Mesenchymal stem cell (in vitro differentiated cells and primary cell): ENCODE measurements around the gene NCOA7.
A peak's percentile ranks its signal among the peaks of the same experiment; 100 is the strongest.

Source experiments
- DNase-seq: peaks from one replicate; pipeline ENCODE4 v3.0.0-alpha.2; 2013
- H2AFZ ChIP-seq: one replicate; pipeline ENCODE4 v1.6.1; 2013; ENCODE audit warnings: low read depth, mild to moderate bottlenecking, control low read depth, inconsistent platforms, low read length, moderate library complexity
- H2AK5ac ChIP-seq: 2 replicates; pipeline ENCODE4 v1.6.1; 2013; ENCODE audit warnings: low read length, moderate library complexity, mild to moderate bottlenecking, inconsistent platforms; ENCODE audit not compliant: severe bottlenecking
- H2BK120ac ChIP-seq: one replicate; pipeline ENCODE4 v1.6.1; 2013; ENCODE audit warnings: low read depth, mild to moderate bottlenecking, inconsistent platforms, low read length, moderate library complexity
- H2BK12ac ChIP-seq, 2 experiments: one replicate each; pipeline ENCODE4 v1.6.1; 2013; ENCODE audit warnings: inconsistent platforms in 2 of 2, low read length in 2 of 2, mild to moderate bottlenecking in 2 of 2, moderate library complexity in 2 of 2, control low read depth in 1 of 2
- H2BK15ac ChIP-seq: one replicate; pipeline ENCODE4 v1.6.1; 2013; ENCODE audit warnings: mild to moderate bottlenecking, low read depth, inconsistent platforms; ENCODE audit not compliant: poor library complexity, severe bottlenecking
- H2BK5ac ChIP-seq: 2 replicates; pipeline ENCODE4 v1.6.1; 2013; ENCODE audit warnings: low read depth, mild to moderate bottlenecking, low read length, control low read depth, inconsistent platforms; ENCODE audit not compliant: poor library complexity, severe bottlenecking
- H3K14ac ChIP-seq, 2 experiments: one replicate each; pipeline ENCODE4 v1.6.1; 2013; ENCODE audit warnings: inconsistent platforms in 2 of 2, low read length in 2 of 2, control low read depth in 1 of 2, mild to moderate bottlenecking in 1 of 2, moderate library complexity in 1 of 2
- H3K18ac ChIP-seq, 2 experiments: one replicate each; pipeline ENCODE4 v1.6.1; 2013; ENCODE audit warnings: inconsistent platforms in 2 of 2, low read length in 2 of 2, control low read depth in 1 of 2, low read depth in 1 of 2, mild to moderate bottlenecking in 1 of 2
- H3K23ac ChIP-seq, 2 experiments: one replicate each; pipeline ENCODE4 v1.6.1; 2013; ENCODE audit warnings: inconsistent platforms in 2 of 2, low read length in 2 of 2, mild to moderate bottlenecking in 2 of 2, moderate library complexity in 2 of 2, control low read depth in 1 of 2
- H3K27ac ChIP-seq: 2 replicates; pipeline ENCODE4 v1.5.1; 2013; ENCODE audit warnings: mild to moderate bottlenecking, moderate library complexity, low read length, control low read depth, inconsistent platforms; ENCODE audit not compliant: poor library complexity, severe bottlenecking
- H3K27me3 ChIP-seq, 2 experiments: 2 replicates each; pipeline versions ENCODE4 v1.6.1 to v1.7.0; 2013; ENCODE audit warnings: low read length in 2 of 2, mild to moderate bottlenecking in 2 of 2, moderate library complexity in 2 of 2, control low read depth in 1 of 2, inconsistent platforms in 1 of 2; ENCODE audit not compliant: control insufficient read depth in 1 of 2, insufficient read depth in 1 of 2
- H3K36me3 ChIP-seq, 2 experiments: 2 replicates each; pipeline versions ENCODE4 v1.6.1 to v1.7.0; 2013; ENCODE audit warnings: low read length in 2 of 2, control low read depth in 1 of 2, inconsistent platforms in 1 of 2, low read depth in 1 of 2, mild to moderate bottlenecking in 1 of 2; ENCODE audit not compliant: insufficient read depth in 2 of 2, control insufficient read depth in 1 of 2
- H3K4ac ChIP-seq, 2 experiments: one replicate each; pipeline ENCODE4 v1.6.1; 2013; ENCODE audit warnings: inconsistent platforms in 2 of 2, low read length in 2 of 2, mild to moderate bottlenecking in 2 of 2, moderate library complexity in 2 of 2, control low read depth in 1 of 2, low read depth in 1 of 2
- H3K4me1 ChIP-seq: 2 replicates; pipeline ENCODE4 v1.6.1; 2013; ENCODE audit warnings: low read depth, low read length, control low read depth; ENCODE audit not compliant: control insufficient read depth, insufficient read depth
- H3K4me2 ChIP-seq: 2 replicates; pipeline ENCODE4 v1.6.1; 2013; ENCODE audit warnings: low read length, mild to moderate bottlenecking, inconsistent platforms; ENCODE audit not compliant: poor library complexity, severe bottlenecking
- H3K4me3 ChIP-seq, 2 experiments: 2 replicates each; pipeline versions ENCODE4 v1.5.1 to v1.7.0; 2013; ENCODE audit warnings: low read length in 2 of 2, mild to moderate bottlenecking in 2 of 2, control low read depth in 1 of 2, low read depth in 1 of 2; ENCODE audit not compliant: insufficient read depth in 1 of 2
- H3K79me1 ChIP-seq: replicated peaks from 2 replicates; pipeline ENCODE4 v1.6.1; 2013; ENCODE audit warnings: mild to moderate bottlenecking, control low read depth, low read length, inconsistent platforms; ENCODE audit not compliant: poor library complexity, severe bottlenecking
- H3K9ac ChIP-seq: 2 replicates; pipeline ENCODE4 v1.7.0; 2013; ENCODE audit warnings: mild to moderate bottlenecking, low read length, moderate library complexity
- H3K9me3 ChIP-seq: 2 replicates; pipeline ENCODE4 v1.7.0; 2013; ENCODE audit warnings: mild to moderate bottlenecking, low read length; ENCODE audit not compliant: control insufficient read depth
- H4K8ac ChIP-seq: one replicate; pipeline ENCODE4 v1.6.1; 2013; ENCODE audit warnings: inconsistent platforms, mild to moderate bottlenecking, low read length, moderate library complexity
- H4K91ac ChIP-seq: one replicate; pipeline ENCODE4 v1.6.1; 2013; ENCODE audit warnings: mild to moderate bottlenecking, low read length, inconsistent platforms
- WGBS: methylation state at CpG from one replicate; pipeline ENCODE4 v1.1.7; 2013; ENCODE audit warnings: mixed read lengths; 5-methylcytosine and 5-hydroxymethylcytosine counted together

NCOA7 gene

GRCh38 chr6:125791151-125791819 is 525 bp downstream of the NCOA7 start:
- Histone ChIP-seq H3K36me3 (no peaks in the 10 kb centered on the region), H2AK5ac (no peak overlapping the region), H3K27me3 (no peaks in the 10 kb centered on the region), H2BK12ac (peak overlapping the region in 1 of 2 experiments; percentile 43), H3K18ac (peak overlapping the region in 1 of 2 experiments; percentile 55), H3K4me2 (peak overlapping the region; percentile 99), H3K9me3 (no peaks in the 10 kb centered on the region), H4K8ac (peak overlapping the region; percentile 88), H3K4me3 (peak overlapping the region; percentile 95 to 97), H2BK120ac (peak overlapping the region; percentile 91), H4K91ac (peak overlapping the region; percentile 7), H2BK15ac (no peak overlapping the region), H2BK5ac (no peak overlapping the region), H3K14ac (no peak overlapping the region), H3K9ac (peak overlapping the region; percentile 90), H3K4me1 (peaks cover 8% of the 10 kb centered on the region), H3K79me1 (peaks cover 5% of the 10 kb centered on the region), H3K23ac (peak overlapping the region in 1 of 2 experiments; percentile 11), H2AFZ (peak overlapping the region; percentile 43), H3K27ac (no peak overlapping the region), H3K4ac (peak overlapping the region in 1 of 2 experiments; percentile 5)
- DNase-seq, result peak; percentile 56
- WGBS, result 1% methylated on average over 27 of the region's 28 CpGs

- Histone ChIP-seq H3K9ac (peak overlapping the region; percentile 90), H3K9me3 (no peaks in the 10 kb centered on the region), H2BK12ac (no peak overlapping the region), H2AK5ac (no peak overlapping the region), H3K4me1 (peaks cover 8% of the 10 kb centered on the region), H4K8ac (no peak overlapping the region), H3K18ac (no peak overlapping the region), H3K4me3 (peak overlapping the region in 1 of 2 experiments; percentile 97), H3K36me3 (peaks cover 0 to 2% of the 10 kb centered on the region in 2 experiments), H3K4me2 (peak overlapping the region; percentile 99), H3K14ac (no peak overlapping the region), H3K27ac (no peak overlapping the region), H3K79me1 (peaks cover 6% of the 10 kb centered on the region), H2BK120ac (no peak overlapping the region), H2AFZ (no peak overlapping the region), H4K91ac (no peak overlapping the region), H2BK5ac (no peak overlapping the region), H3K27me3 (no peaks in the 10 kb centered on the region), H2BK15ac (no peak overlapping the region), H3K4ac (no peak overlapping the region), H3K23ac (no peak overlapping the region)
- no peak for DNase-seq
These were observed 1.0 kb downstream of the NCOA7 start for GRCh38 chr6:125791820-125792165.

DNA sequence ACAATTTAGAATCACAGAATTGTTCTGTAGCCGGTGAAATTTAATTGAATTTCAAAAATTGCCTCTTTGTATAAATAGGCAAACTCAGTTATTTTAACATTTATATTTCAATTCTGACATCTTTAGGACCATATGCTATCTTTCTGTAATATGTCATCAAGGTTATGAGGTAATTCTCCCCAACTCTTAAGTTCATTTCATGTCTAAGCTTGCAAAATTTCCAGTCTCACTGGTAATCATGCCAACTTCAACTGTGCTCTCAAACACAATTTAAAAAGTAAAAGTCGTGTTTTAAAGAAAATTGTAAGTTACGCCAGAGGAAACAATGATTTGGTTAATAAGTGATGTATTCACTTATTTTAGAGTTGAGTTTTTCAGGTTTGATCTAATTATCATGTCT is 1.4 kb downstream of the NCOA7 start:
- Histone ChIP-seq H3K4me3 (peak overlapping the region in 1 of 2 experiments; percentile 97), H2AK5ac (no peak overlapping the region), H3K18ac (no peak overlapping the region), H3K36me3 (peaks cover 0 to 5% of the 10 kb centered on the region in 2 experiments), H4K91ac (no peak overlapping the region), H2BK5ac (no peak overlapping the region), H3K4me1 (peaks cover 8% of the 10 kb centered on the region), H3K4ac (no peak overlapping the region), H3K4me2 (no peak overlapping the region), H3K9me3 (no peaks in the 10 kb centered on the region), H3K79me1 (peaks cover 6% of the 10 kb centered on the region), H2AFZ (no peak overlapping the region), H2BK120ac (no peak overlapping the region), H3K23ac (no peak overlapping the region), H3K27me3 (no peaks in the 10 kb centered on the region), H3K9ac (peak overlapping the region; percentile 90), H3K27ac (no peak overlapping the region), H4K8ac (no peak overlapping the region), H2BK15ac (no peak overlapping the region), H3K14ac (no peak overlapping the region), H2BK12ac (no peak overlapping the region)
- WGBS, result 75% methylated on average over 2 of the region's 3 CpGs
- no peak for DNase-seq

DNA sequence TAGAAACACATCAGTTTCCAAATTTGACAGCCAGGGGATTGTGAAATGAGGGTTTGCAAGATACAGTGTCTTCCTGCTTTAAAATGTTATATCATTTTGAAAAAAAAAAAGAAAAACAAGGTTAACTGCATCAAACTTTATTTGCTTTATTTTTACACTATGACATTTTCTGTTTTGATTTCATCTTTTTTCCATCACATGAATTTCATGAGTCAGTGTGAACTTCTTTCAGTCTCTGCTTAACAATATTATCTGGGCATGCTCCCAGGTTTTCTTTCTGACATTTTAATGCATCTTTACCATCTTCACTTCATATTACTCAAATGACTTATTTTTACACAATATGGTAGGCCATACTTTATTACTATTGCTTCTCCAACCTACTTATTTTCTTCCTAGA is 1.9 kb downstream of the NCOA7 start:
- Histone ChIP-seq H2BK15ac (no peak overlapping the region), H4K91ac (no peak overlapping the region), H2BK5ac (no peak overlapping the region), H3K36me3 (peaks cover 0 to 9% of the 10 kb centered on the region in 2 experiments), H3K27ac (no peak overlapping the region), H4K8ac (no peak overlapping the region), H3K18ac (no peak overlapping the region), H3K14ac (no peak overlapping the region), H3K9ac (peak overlapping the region; percentile 90), H2AK5ac (no peak overlapping the region), H3K27me3 (no peaks in the 10 kb centered on the region), H3K4me2 (no peak overlapping the region), H2AFZ (no peak overlapping the region), H2BK120ac (no peak overlapping the region), H3K23ac (no peak overlapping the region), H3K4ac (no peak overlapping the region), H3K4me3 (peak overlapping the region in 1 of 2 experiments; percentile 97), H3K79me1 (peaks cover 6% of the 10 kb centered on the region), H3K4me1 (peaks cover 8% of the 10 kb centered on the region), H3K9me3 (no peaks in the 10 kb centered on the region), H2BK12ac (no peak overlapping the region)
- no peak for DNase-seq
